HG03439 (cell line): ENCODE results near the gene NPC1.

Source experiments
- ATAC-seq: cut with Tn5 transposase; IDR thresholded peaks from one replicate; pipeline ENCODE4 v1.9.1; 2021; ENCODE audit warnings: mild to moderate bottlenecking, moderate library complexity; ENCODE audit not compliant: unreplicated experiment

The NPC1 gene

DNA sequence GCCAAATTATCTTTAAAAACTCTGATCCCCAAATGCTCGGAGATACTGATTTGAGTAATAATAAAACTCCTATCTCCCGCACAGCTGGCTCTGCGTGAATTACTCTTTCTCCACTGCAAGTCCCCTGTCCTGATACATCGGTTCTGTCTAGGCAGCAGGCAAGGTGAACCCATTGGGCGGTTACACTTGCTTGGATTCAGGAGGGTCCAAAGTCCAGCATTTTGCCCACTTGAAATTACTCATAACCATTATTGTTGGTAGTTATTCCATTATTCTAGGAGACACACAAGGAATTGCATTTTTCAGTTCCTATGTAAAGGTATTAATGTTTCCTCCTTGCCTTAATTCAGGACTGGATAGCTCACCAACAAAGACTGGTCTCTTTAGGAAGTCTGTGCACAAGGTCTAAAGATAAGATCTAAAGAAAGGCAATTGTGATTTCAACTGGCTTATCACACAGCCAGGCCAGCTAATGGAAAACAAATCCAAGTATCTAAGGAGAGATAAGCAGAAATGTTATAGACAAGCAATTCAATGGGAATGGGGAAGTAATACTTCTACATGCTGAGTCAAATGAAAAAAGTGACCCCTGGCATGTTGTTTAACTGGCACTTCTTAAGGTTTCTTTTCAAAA lies 23.2 kb upstream of the NPC1 start:
- ATAC-seq = no peak

- ATAC-seq = no peak
Measured at GRCh38 chr18:23608211-23608610, 21.9 kb upstream of the NPC1 start.

GRCh38 chr18:23605941-23606340 lies 19.6 kb upstream of the NPC1 start:
- ATAC-seq = no peak

- no peak for ATAC-seq
Measured at GRCh38 chr18:23599809-23600208, 13.5 kb upstream of the NPC1 start.

- ATAC-seq = no peak
Measured at GRCh38 chr18:23596183-23596582, 9.9 kb upstream of the NPC1 start.

- ATAC-seq = no peak
Measured at GRCh38 chr18:23595591-23595990, 9.3 kb upstream of the NPC1 start.

DNA sequence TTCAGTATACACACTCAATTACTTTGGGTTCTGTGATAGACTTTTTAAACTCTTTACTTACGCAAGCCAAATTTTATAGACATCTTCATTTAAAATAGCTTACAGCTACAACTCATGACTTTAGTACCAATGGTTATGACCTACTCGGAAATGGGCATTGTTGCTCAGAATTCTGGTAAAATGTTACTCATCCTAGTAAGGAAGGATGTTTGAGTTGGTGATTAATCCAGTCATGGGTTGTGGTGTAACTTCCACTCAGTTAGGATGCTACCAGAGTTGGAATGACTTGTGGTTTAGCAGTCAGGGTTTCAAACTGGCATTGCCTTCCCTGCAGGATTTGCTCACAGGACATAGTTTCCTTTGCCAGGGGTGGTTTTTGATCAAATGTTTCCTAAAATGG lies 7.4 kb upstream of the NPC1 start:
- ATAC-seq = no peak

GRCh38 chr18:23592911-23593310 lies 6.6 kb upstream of the NPC1 start:
- ATAC-seq = no peak

DNA sequence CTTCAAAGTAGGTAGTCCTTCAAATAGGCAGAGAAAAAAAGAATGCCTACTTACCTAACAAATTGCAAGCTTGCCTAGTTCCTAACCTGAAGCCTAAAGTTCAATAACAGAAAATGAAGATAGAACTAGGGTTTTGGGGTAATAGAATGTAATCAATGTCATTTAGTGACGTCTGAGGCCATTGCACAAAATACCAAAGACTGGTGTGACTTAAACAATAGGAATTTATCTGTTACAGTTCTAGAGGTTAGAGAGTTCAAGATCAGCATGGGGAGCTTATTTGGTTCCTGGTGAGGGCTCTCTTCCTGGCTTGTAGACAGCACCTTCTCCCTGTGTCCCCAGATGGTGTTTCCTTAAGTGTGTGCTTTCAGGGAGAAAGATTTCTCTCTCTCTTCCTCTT lies 4.7 kb upstream of the NPC1 start:
- ATAC-seq = no peak

GRCh38 chr18:23588836-23589560 lies 2.7 kb upstream of the NPC1 start:
- no peak for ATAC-seq

DNA sequence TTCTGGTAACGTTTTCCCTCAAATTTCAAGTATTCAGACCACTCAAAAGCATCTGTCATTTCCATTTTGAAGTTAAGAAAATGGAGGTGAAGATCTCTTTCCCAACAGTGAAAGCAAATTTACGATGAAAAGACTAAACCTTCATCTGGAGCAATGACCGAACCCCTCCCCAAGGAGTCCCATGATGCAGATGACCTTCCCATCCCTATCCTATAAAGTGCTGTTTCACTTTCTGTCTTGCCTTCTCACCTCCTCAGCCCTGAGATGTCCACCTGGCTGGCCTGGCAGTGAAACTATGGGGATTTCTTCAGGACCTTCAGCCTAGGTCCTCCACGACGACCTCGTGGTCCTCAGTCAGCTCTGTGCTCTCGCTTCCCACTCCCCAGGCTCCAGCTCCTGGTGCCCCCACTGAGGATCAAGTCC lies 925 bp upstream of the NPC1 start:
- peak; percentile 1 for ATAC-seq

- no peak for ATAC-seq
Measured at GRCh38 chr18:23585897-23586248, 433 bp downstream of the NPC1 start.

GRCh38 chr18:23585007-23585871 lies 1.1 kb downstream of the NPC1 start:
- ATAC-seq = no peak

GRCh38 chr18:23584019-23584983 lies 2.0 kb downstream of the NPC1 start:
- no peak for ATAC-seq

DNA sequence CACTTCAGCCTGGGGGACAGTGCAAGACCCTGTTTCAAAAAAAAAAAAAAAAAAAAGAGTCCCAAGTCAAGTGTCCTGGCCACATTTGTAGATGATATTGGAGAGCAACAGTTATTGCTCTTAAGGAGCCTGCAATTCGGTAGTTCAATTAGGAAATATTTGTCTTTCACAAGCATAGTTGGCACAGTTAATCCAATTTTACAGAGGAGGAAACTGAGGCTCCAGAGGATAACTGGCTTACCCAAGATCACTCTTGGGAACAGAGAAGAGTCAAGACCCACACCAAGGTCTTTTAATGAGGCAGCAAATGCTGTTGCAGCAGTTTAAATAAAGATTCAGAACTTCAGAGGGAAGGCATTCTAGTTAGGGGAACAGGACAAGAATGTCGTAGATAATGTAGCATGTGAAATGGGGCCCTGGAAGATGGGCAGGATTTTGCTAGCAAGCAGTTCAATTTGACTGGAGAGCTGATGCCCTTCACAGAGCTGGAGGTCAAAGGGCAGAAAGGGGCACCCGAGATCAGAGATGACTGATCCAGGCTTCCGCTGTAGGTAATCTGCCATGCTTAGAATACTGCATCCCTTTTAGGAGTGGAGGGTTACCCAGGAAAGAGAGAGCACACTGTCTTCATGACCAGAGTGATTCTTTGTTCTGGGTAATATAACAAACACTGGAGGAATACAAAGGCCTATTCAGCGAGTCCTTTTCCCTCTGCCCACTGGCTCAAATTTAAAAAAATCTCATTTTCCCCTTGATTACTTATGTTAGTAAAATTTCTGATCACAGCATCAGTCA lies 3.0 kb downstream of the NPC1 start:
- no peak for ATAC-seq

DNA sequence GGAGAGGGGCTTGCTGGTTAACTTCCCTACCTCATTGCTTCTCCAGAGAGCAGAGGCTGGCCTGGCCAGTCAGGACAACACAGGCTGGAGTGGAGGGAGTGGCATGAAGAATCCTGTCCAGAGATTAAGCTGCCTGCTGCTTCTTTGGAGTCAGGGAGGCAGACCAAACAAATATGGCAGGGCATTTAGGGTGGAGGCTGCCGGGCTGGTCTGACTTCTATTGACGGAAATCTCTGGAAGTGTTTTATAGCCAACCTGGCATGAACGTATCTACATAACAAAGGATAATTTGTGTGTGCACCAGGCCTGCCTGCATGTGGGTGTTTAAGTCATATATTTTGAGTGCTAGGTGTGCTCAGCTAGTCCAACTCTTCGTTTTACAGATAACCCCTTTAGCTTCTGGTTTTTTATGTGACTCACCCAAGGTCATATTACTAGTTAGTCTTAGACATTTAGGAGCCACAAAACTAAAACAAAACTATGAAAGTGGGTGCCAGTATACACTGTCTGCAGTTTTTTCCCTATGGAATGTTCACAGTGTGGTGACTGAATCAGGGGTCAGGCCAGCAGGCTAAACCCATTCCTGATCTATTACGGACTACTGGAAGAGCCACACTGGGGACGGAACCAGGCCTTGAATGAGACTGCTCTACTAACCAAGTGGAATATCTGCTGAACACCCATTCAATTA lies 5.5 kb downstream of the NPC1 start:
- ATAC-seq = no peak

- no peak for ATAC-seq
Measured at GRCh38 chr18:23578891-23579653, 7.2 kb downstream of the NPC1 start.

DNA sequence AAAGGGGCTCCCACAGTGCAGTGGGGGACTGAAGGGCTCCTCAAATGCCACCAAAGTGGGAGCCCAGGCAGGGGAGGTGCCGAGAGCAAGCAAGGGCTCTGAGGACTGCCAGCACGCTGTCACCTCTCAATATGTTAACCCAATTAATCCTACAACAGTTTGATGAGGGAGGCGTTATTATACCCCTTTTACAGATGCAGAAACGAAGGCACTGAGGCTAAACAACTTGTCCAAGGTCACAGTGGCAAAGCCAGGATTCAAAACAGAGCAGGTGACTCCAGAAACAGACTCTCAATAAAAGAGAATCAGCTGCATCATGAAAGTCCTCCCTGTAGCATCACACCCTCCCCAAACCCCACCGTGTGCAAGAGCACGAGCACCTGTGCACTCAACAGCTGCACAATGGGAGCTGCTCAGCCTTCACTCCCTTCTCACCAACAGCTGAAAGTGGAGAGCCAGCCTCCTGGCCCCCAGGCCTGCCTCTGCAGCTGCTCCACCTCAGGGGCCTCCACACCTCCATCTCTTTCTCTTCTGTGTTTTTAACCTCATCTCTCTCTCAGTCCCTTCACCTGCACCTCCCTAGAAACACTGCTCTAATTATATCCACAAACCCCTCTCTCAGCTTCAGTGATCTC lies 8.1 kb downstream of the NPC1 start:
- no peak for ATAC-seq
